Fibroblast of peridontal ligament (primary cell): ENCODE measurements around the gene ZNF521.

Experiments used
- DNase-seq: peaks from one replicate; pipeline ENCODE4 v3.0.0-alpha.2; 2010; ENCODE audit errors: extremely low read depth

Gene ZNF521

GRCh38 chr18:25335676-25336075 lies 16.3 kb downstream of the ZNF521 start:
- no peak for DNase-seq

- no peak for DNase-seq
Measured at GRCh38 chr18:25335062-25335461, 16.9 kb downstream of the ZNF521 start.

DNA sequence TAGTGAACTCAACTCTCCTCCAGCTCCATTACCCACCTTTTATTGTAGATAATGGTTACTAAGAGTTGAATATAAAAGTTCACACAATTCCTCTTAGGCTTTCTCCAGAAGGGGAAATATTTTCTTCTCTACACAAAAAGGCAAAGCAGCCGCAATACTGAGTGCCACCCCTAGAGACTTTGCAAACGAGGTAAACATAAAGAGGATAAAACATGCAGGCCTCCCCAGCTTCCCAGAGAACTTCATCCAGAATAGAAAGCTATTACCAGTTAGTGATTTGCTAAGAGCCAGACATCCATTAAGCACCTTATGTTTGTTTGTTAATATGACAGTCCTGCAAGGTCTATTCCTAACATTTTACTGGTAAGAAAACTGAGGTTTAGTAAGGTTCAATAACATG lies 17.4 kb downstream of the ZNF521 start:
- DNase-seq: no peak

DNA sequence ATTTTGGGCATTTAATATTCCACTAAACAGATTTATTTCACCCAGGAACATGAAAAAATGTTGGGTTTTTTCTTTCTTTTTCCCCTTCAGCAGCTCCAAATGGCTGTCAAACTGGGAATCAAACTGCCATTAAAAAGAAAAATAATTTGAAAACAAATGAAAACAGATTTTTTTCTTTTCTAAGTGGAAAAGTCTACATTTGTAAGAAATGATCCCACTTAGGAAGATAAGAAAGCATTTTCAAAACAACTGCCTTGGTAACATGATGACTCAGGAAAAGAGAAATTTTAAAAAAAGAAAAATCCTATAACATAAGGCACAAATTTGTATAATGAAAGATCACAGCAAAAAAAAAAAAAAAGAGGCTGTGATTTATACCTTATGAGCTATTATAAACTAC lies 20.0 kb downstream of the ZNF521 start:
- no peak for DNase-seq

DNA sequence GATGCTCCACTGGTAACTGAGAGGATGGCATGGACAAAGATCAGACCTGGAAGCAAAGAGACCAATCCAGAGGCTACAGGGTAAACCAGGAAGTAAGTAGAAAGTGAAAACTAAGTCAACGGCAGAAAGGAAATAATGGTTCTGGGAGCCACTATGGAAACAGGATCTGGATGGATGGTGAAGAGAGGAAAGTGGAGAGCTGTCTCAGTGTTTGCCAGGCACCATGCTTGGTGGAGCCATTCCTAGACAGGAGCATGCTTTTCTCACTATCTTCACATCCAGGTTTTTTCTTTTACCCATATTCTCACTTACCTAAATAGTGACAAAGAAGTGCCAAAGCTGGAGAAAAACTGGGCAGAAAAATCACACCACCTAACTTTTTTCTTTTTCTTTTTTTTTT lies 22.2 kb downstream of the ZNF521 start:
- no peak for DNase-seq

DNA sequence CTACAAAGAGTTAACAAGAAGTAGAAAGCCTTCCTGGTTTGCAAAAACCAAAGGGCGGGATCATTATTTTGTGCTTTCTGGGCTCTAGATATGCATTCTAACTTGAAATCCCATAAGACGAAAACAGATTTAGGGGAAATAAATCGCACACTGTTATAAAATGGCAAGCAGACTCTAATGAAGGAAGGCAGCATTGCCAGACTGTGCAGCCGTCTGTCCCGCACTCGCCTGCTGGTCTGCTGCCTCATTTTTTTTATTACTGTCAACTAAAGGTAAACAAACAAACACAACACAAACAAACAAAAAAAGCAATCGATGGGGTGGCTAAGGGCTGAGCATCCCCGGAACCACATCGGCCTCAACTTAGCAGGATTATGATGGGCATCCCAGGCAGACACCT lies 24.4 kb downstream of the ZNF521 start:
- DNase-seq: no peak

GRCh38 chr18:25326361-25326952 lies 25.5 kb downstream of the ZNF521 start:
- DNase-seq: peak; percentile 66

GRCh38 chr18:25322806-25323205 lies 29.2 kb downstream of the ZNF521 start:
- DNase-seq: no peak

GRCh38 chr18:25316381-25317018 lies 35.5 kb downstream of the ZNF521 start:
- DNase-seq: no peak

DNA sequence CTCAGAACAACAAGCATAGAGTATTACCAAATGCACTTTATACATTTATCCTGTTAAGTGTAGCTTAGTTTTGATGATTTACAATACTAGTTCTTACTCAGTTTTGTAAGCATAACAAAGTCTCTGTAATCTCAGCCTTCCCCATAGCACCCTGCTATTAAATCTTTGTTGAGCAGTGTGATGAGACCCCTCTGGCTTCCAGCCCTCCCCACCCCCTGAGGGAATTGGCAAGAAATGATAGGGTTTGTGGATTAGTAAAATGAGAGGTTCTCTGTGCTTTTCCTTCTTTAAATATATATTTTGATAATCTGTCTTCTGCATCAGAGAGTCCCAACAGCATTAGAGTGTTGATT lies 37.2 kb downstream of the ZNF521 start:
- DNase-seq: no peak

DNA sequence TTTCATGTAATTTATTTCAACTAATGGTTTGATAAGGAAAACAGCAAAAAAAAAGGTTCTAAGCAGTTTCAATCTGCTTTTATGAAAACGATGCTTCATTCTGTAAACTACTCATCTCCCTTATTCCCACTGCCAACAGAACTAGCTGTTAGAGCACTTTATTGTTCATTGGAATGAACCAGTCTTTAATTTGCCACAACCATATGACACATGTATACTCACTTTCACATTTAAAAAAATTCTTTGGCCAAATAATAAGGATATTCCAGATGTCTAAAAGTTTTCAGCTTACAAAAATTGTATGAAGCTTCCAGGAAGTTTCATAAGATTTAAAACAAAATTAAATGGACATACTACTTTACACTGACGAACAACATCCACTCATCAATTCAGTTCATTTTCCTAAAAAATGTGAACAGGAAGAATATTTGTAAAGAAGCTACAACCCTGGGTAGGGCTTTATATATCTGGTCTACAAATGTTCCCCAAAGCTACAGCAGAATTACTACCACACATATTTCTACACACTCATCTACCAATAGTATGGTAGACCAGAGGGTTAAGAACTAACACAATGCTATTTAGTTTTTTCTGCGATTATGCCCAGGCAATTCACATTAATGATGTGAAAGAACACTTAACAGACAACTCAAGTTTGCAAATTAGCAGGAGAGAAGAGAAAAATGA lies 37.7 kb downstream of the ZNF521 start:
- DNase-seq: peak; percentile 22

DNA sequence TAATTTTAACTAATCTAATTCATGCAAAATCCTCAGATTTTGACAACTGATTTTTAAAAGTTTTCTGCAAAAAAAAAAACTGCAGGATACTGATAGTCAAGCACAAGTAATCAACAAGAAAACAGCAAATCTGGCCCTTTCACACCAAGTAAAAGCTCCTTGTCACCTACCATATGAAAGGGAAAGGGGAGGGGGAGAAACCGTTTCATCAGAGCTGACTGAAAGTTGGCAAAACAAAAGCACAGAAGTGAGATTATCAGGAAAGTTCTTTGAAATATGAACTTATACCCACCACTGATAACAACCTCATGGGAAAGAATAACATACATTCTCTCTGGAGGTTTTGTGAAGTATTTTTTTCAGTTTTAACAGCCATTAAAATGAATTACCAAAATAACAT lies 38.7 kb downstream of the ZNF521 start:
- DNase-seq: no peak

- DNase-seq: peak; percentile 73
Measured at GRCh38 chr18:25310045-25310444, 41.9 kb downstream of the ZNF521 start.

DNA sequence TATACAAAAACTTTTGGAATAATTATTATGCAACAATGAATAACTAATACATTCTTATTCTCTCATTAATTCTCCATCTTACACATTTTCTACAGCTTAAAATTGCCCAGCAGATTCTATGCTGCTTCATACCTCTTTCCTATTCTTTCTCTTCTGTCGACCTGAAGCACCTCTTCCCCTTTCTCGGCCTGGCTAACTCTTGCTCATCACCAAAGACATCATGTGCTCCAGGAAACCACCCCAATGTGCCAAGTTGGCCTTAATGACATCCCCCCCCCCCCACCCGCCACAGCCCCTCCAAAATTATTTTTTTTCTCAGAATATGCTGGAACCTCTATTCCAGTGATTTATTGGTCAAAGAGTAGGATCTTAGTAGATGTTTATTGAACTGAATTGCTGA lies 43.6 kb downstream of the ZNF521 start:
- DNase-seq: no peak

DNA sequence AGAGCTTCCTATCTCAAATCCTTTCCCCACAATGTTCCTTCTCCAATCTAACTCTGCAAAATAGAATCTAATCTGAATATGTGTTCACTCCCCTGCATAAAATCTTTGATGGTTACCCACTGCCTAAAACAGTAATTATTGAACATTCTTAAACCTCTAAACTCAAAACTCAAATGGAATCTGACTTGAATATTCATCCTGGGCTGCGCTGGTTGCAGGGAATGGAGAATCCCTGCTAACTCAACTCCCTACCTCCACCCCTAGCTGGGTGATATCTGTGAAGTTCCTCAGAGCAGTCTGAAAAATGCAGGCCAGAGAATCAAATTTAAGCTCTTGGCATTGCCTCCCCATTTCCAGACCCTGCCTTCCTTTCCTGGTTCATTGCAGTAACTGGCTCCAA lies 44.8 kb downstream of the ZNF521 start:
- DNase-seq: no peak

DNA sequence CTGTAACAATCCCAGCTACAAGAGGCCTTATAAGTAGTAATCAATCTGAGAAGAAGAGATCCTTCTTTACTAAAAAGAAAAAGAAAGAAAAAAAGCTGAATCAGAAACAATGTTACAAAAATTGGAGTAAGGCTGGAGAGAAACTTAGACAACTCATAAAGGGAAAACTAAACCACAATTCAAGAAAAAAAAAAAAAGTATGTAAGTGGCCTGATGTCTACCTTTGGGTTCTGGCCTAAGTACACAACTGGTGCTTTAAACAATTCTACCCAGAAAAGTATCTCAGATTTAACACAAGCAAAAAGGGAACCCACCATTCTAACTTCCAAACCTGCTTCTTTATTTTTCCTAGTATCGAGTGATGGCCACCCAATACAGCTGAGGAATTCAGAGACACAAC lies 45.3 kb downstream of the ZNF521 start:
- DNase-seq: peak; percentile 58

GRCh38 chr18:25305584-25305983 lies 46.4 kb downstream of the ZNF521 start:
- no peak for DNase-seq

GRCh38 chr18:25300492-25300891 lies 51.5 kb downstream of the ZNF521 start:
- DNase-seq: no peak

DNA sequence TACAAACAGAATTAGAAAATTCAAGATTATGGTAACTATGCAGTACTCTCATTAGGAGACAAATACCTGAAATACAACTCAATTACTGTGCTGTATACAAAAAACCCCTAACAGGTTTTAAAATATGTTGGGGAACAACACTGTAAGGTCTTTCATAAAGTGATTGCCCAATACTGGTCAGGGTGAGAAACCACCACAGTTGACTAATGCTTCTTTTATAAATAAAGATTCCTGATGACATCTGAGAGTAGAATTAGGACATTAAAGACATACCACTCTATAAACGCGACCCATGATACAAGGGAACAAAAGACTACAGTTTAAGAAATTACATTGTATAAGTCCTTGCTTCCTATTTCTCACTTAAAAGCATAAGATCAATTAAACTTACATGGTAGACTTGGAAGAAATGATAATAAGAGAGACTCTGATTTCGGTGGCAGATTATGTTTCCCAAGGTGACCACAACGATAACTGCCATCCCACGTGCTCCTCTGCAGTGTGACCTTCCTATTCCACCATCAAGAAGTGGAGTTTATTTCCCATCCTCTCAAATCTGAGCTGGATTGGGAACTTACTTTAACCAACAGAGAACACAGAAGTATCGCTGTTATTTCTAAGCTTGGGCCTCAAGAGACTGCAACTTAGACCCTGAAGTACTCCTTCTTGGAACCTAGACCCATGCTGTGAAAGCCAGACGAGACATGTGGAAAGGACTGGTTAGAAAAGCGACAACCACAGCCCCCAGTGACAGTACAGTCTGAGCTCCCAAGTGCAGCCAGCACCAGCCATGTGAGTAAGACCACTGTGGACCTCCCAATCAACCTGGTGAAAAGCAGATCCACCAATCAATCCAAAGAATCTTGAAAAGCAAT lies 52.3 kb downstream of the ZNF521 start:
- peak; percentile 78 for DNase-seq

GRCh38 chr18:25298853-25299274 lies 53.1 kb downstream of the ZNF521 start:
- peak; percentile 91 for DNase-seq

- DNase-seq: no peak
Measured at GRCh38 chr18:25295624-25296138, 56.3 kb downstream of the ZNF521 start.

DNA sequence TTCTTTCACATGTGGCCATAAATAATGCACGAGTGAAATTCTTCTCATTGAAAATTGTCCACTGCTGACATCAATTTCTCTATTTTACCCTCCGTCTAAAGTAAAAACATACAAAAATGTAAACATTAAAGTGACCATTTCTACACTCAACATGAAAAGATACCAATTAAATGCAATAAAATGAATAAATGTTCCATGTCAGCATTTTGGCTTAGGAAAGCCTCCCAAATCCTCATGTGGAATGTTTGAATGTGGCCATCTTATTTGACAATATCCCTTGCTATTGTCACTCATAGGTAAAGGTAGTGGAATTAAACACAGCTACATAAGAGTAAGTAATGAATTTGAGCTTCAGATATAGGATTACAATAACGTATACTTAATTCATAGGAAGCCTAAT lies 60.8 kb downstream of the ZNF521 start:
- no peak for DNase-seq
